ENCODE measurements around the gene CCDC141. TPM values are rescaled to one million over a fixed set of nuclear protein-coding genes. Genes with fewer than 3 reads are reported as not detected.

CCDC141 gene
- total RNA-seq, 2 donors from 2014 or later, result 118 to 142 TPM

DNA sequence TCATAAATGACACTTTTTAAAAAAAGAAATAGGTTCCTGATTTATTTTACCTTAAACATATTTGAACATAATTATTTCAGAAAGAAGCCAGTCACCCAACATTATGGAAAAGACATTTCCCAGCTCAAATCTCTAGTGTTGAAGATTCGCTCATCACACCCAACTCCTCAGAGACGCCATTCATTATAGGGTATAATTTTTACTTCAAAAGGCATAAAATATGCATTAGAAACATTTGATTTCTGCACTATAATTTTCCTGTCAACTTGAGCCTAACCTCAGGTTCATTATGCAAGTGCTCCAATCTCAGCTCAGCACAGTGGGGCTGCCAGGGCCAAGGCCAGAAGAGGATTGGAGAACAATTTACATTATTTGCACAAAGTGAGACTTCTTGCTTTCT is 183.9 kb downstream of the CCDC141 start:
- Histone ChIP-seq H3K36me3 (ENCODE audit: control insufficient read depth, insufficient read depth, low read length) (peaks cover 84% of the 10 kb centered on the region), H3K4me3 (ENCODE audit: low read length) (no peak overlapping the region), H3K9ac (ENCODE audit: extremely low read depth, low read length, poor library complexity, severe bottlenecking) (no peak overlapping the region), H3K27me3 (ENCODE audit: control insufficient read depth, insufficient read depth, low read length, poor library complexity, severe bottlenecking) (peaks cover 15% of the 10 kb centered on the region), H3K4me1 (ENCODE audit: control insufficient read depth, insufficient read depth, low read length) (peaks cover 2% of the 10 kb centered on the region), H3K9me3 (ENCODE audit: control insufficient read depth, low read length) (no peaks in the 10 kb centered on the region), H3K27ac (ENCODE audit: low read depth, low read length) (no peak overlapping the region)
- peaks cover 10% of the 10 kb centered on the region for H3K4me1 Mint-ChIP-seq
- H3K4me3 Mint-ChIP-seq, result no peak overlapping the region
- H3K36me3 Mint-ChIP-seq (ENCODE audit: low read depth), result peaks cover 76% of the 10 kb centered on the region
- H3K27me3 Mint-ChIP-seq (ENCODE audit: insufficient read depth), result peaks cover 25% of the 10 kb centered on the region
- no peaks in the 10 kb centered on the region for H3K9me3 Mint-ChIP-seq
- H3K27ac Mint-ChIP-seq, result no peak overlapping the region
- TF ChIP-seq, protein P1, sequence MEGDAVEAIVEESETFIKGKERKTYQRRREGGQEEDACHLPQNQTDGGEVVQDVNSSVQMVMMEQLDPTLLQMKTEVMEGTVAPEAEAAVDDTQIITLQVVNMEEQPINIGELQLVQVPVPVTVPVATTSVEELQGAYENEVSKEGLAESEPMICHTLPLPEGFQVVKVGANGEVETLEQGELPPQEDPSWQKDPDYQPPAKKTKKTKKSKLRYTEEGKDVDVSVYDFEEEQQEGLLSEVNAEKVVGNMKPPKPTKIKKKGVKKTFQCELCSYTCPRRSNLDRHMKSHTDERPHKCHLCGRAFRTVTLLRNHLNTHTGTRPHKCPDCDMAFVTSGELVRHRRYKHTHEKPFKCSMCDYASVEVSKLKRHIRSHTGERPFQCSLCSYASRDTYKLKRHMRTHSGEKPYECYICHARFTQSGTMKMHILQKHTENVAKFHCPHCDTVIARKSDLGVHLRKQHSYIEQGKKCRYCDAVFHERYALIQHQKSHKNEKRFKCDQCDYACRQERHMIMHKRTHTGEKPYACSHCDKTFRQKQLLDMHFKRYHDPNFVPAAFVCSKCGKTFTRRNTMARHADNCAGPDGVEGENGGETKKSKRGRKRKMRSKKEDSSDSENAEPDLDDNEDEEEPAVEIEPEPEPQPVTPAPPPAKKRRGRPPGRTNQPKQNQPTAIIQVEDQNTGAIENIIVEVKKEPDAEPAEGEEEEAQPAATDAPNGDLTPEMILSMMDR (conservative IDR thresholded peaks at IDR 0.05), result no peak
- no peak for DNase-seq
- WGBS, 2 experiments (ENCODE audit: insufficient coverage in 1 of 2, insufficient read length in 1 of 2), result 84% methylated on average over 2 of the region's 2 CpGs; no CpG with 5 or more reads in 1 of the 2 experiments

DNA sequence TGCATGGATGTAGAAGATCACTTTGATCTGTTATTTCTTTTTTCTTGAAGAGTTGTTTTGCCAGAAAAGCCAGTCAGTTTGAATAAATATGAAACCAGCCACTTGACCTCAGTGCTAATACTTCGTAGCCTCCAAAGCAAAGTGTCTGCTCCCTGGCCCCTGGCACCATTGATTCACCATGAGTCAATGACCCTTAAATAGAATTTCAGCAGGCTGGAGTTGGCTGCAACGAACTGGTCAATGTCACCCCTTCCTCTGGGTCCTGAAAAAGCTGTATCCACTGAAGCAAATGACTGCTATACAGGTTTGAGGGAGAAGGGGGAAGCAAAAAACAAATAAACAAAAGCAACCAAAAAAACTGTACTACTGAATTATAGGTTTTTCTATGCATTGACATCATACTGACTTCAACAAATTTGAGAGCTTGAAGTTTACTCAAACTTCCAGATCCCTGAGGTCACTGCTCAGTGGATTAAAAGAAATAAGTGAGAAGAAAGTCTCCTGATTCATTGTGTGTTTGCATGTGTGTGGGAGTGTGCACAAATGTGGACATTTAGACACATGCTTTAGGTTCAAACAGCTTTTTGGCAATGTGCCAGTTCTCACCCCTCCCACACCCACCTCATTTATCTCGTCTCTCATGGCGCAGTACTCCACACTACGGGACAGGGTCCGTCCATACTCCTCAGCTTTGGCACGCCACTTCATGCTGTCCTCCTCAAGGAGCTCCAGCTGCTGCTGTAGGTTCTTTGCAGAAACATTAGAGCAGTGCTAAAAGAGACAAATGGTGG is 184.6 kb downstream of the CCDC141 start:
- Mint-ChIP-seq H3K27ac (no peak overlapping the region), H3K4me1 (peaks cover 10% of the 10 kb centered on the region), H3K4me3 (no peak overlapping the region), H3K9me3 (no peaks in the 10 kb centered on the region), H3K36me3 (ENCODE audit: low read depth) (peaks cover 77% of the 10 kb centered on the region), H3K27me3 (ENCODE audit: insufficient read depth) (peaks cover 20% of the 10 kb centered on the region)
- Histone ChIP-seq H3K4me3 (ENCODE audit: low read length) (no peak overlapping the region), H3K36me3 (ENCODE audit: control insufficient read depth, insufficient read depth, low read length) (peaks cover 82% of the 10 kb centered on the region), H3K27ac (ENCODE audit: low read depth, low read length) (no peak overlapping the region), H3K9ac (ENCODE audit: extremely low read depth, low read length, poor library complexity, severe bottlenecking) (no peak overlapping the region), H3K4me1 (ENCODE audit: control insufficient read depth, insufficient read depth, low read length) (peaks cover 2% of the 10 kb centered on the region), H3K9me3 (ENCODE audit: control insufficient read depth, low read length) (no peaks in the 10 kb centered on the region), H3K27me3 (ENCODE audit: control insufficient read depth, insufficient read depth, low read length, poor library complexity, severe bottlenecking) (peaks cover 8% of the 10 kb centered on the region)
- DNase-seq, result no peak
- 95% methylated on average over 4 to 7 of the region's 7 CpGs for WGBS, 2 experiments (ENCODE audit: insufficient coverage in 1 of 2, insufficient read length in 1 of 2)
- TF ChIP-seq, protein P1 (conservative IDR thresholded peaks at IDR 0.05), result no peak

DNA sequence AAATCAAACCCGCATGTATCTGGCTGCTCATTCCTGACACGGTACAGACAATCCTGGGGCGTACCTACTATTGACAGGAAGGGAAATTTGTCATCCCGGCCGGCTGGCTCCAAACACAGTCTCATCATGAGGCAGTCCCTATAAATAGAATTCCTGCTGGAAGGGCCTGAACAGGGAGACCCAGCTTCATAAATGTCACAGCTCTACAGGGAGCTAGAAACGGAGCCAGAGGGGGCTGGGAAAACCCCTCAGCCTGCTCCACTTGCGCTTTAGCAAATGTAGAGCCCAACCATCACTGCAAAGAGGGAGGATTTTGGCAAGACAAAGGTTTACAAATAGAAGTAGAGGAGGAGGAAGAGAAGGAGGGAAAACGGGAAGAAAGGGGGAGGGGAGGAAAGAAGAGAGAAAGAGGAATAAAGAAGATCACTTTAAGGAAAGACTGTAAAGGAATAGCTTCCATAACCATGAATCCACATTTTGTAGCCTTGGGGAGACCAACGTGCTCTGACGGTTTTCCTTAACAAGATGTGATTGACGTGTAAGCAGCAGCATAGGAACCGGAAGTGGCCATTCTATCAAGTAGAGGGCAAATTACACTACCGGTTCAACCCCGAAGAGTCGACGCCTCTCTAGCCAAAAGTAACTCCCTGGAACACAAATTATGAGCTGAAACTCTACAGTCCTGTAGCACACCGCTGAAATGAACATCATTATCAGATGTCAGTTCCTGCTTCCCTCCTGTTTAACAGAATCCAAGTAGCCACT is 185.9 kb downstream of the CCDC141 start:
- Histone ChIP-seq H3K27me3 (ENCODE audit: control insufficient read depth, insufficient read depth, low read length, poor library complexity, severe bottlenecking) (peaks cover 8% of the 10 kb centered on the region), H3K9me3 (ENCODE audit: control insufficient read depth, low read length) (no peaks in the 10 kb centered on the region), H3K9ac (ENCODE audit: extremely low read depth, low read length, poor library complexity, severe bottlenecking) (no peak overlapping the region), H3K27ac (ENCODE audit: low read depth, low read length) (no peak overlapping the region), H3K4me1 (ENCODE audit: control insufficient read depth, insufficient read depth, low read length) (peaks cover 2% of the 10 kb centered on the region), H3K36me3 (ENCODE audit: control insufficient read depth, insufficient read depth, low read length) (peaks cover 72% of the 10 kb centered on the region), H3K4me3 (ENCODE audit: low read length) (no peak overlapping the region)
- Mint-ChIP-seq H3K27me3 (ENCODE audit: insufficient read depth) (peaks cover 15% of the 10 kb centered on the region), H3K36me3 (ENCODE audit: low read depth) (peaks cover 74% of the 10 kb centered on the region), H3K9me3 (no peaks in the 10 kb centered on the region), H3K27ac (no peak overlapping the region), H3K4me1 (peaks cover 6% of the 10 kb centered on the region), H3K4me3 (no peak overlapping the region)
- TF ChIP-seq, protein P1 (conservative IDR thresholded peaks at IDR 0.05), result no peak
- peak; percentile 48 for DNase-seq
- WGBS, 2 experiments (ENCODE audit: insufficient coverage in 1 of 2, insufficient read length in 1 of 2), result 85 to 88% methylated on average over 15 to 17 of the region's 17 CpGs
